ENCODE data around the gene ABCB11.

ABCB11 gene

GRCh38 chr2:168928113-168928831, 102.9 kb downstream of the ABCB11 start:
- Mint-ChIP-seq H3K27ac (no peak overlapping the region), H3K9me3 (no peaks in the 10 kb centered on the region), H3K4me3 (no peak overlapping the region), H3K36me3 (ENCODE audit: low read depth) (no peaks in the 10 kb centered on the region), H3K4me1 (ENCODE audit: low read depth) (no peaks in the 10 kb centered on the region), H3K27me3 (peaks cover 25% of the 10 kb centered on the region)

- H3K36me3 Mint-ChIP-seq (ENCODE audit: low read depth), result no peaks in the 10 kb centered on the region
- H3K27me3 Mint-ChIP-seq, result peaks cover 24% of the 10 kb centered on the region
- no peak overlapping the region for H3K27ac Mint-ChIP-seq
- no peaks in the 10 kb centered on the region for H3K9me3 Mint-ChIP-seq
- no peak overlapping the region for H3K4me3 Mint-ChIP-seq
- no peaks in the 10 kb centered on the region for H3K4me1 Mint-ChIP-seq (ENCODE audit: low read depth)
Measured at GRCh38 chr2:168926621-168927386, 104.3 kb downstream of the ABCB11 start.

- H3K27me3 Mint-ChIP-seq, result peaks cover 10% of the 10 kb centered on the region
- H3K4me3 Mint-ChIP-seq, result no peak overlapping the region
- peaks cover 3% of the 10 kb centered on the region for H3K9me3 Mint-ChIP-seq
- H3K4me1 Mint-ChIP-seq (ENCODE audit: low read depth), result peaks cover 7% of the 10 kb centered on the region
- H3K27ac Mint-ChIP-seq, result no peak overlapping the region
- no peaks in the 10 kb centered on the region for H3K36me3 Mint-ChIP-seq (ENCODE audit: low read depth)
Measured at GRCh38 chr2:168920504-168921157, 110.5 kb downstream of the ABCB11 start.

DNA sequence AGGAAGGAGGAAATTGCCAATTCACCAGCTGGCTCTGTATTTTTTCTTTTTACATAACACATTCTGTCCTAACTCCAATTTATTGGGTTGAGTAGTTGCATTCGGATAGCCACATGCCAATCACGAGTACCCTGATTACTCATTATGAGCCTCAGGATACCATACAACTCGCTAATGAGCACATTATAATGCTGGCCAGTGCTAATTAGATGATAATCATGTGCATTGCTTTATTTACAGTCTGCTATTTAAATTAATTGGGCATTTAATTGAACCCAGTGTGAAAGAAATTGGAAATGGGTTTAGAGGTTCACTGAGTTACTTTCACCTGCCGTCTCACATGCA, 114.8 kb downstream of the ABCB11 start:
- Mint-ChIP-seq H3K4me3 (no peak overlapping the region), H3K4me1 (ENCODE audit: low read depth) (peaks cover 15% of the 10 kb centered on the region), H3K27ac (no peak overlapping the region), H3K9me3 (peaks cover 3% of the 10 kb centered on the region), H3K27me3 (peaks cover 31% of the 10 kb centered on the region), H3K36me3 (ENCODE audit: low read depth) (no peaks in the 10 kb centered on the region)

- H3K27ac Mint-ChIP-seq, result no peak overlapping the region
- H3K27me3 Mint-ChIP-seq, result peaks cover 28% of the 10 kb centered on the region
- H3K4me3 Mint-ChIP-seq, result no peak overlapping the region
- H3K4me1 Mint-ChIP-seq (ENCODE audit: low read depth), result peaks cover 15% of the 10 kb centered on the region
- H3K9me3 Mint-ChIP-seq, result peaks cover 3% of the 10 kb centered on the region
- H3K36me3 Mint-ChIP-seq (ENCODE audit: low read depth), result no peaks in the 10 kb centered on the region
Measured at GRCh38 chr2:168915441-168916330, 115.4 kb downstream of the ABCB11 start.

DNA sequence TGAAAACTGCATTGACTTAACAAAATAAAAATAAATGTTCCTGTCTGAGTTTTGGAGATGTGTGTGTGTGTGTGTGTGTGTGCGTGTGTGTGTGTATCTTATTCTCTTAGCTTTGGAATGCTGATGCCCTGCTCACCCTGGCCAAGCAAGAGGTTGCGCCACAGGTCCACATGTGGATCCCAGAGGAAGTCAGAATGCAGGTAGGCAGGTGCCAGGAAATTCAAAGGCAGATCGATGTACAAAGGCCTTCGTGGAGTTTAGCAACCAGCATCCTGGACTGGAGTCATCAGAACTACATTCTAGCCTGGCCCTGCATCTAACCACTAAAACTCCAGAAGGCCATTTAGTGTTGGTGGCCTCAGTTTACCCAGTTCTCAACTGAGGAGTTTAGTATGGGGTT, 117.6 kb downstream of the ABCB11 start:
- Mint-ChIP-seq H3K4me3 (no peak overlapping the region), H3K9me3 (peaks cover 3% of the 10 kb centered on the region), H3K27ac (no peak overlapping the region), H3K36me3 (ENCODE audit: low read depth) (no peaks in the 10 kb centered on the region), H3K27me3 (peaks cover 41% of the 10 kb centered on the region), H3K4me1 (ENCODE audit: low read depth) (peaks cover 15% of the 10 kb centered on the region)

DNA sequence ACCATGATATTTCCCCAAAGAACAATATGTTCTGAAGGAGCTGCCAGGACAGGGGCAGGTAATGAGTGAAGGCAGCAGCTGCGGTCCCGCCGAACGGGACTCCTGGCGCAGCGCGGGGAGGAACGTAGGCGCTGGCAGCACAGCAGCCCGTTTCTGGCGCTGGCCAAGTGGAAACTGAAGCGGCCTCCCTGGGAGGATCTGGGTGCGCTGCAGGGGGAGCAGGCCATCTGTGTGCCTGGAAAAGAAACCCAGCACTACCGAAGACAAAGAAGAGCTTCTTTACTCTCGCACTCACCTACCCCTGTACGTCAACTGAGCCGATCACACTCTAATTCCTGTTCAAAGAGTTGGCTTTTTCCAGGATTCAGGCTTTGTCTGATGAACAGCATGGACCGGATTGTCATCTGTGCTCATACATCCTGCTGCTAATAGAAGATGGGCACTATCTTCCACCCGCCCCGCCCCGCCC, 118.2 kb downstream of the ABCB11 start:
- H3K4me1 Mint-ChIP-seq (ENCODE audit: low read depth), result peaks cover 15% of the 10 kb centered on the region
- peak overlapping the region; percentile 41 for H3K4me3 Mint-ChIP-seq
- H3K27ac Mint-ChIP-seq, result no peak overlapping the region

GRCh38 chr2:168912466-168912865, 118.7 kb downstream of the ABCB11 start:
- Mint-ChIP-seq H3K36me3 (ENCODE audit: low read depth) (no peaks in the 10 kb centered on the region), H3K27me3 (peaks cover 41% of the 10 kb centered on the region), H3K4me3 (peak overlapping the region; percentile 41), H3K9me3 (peaks cover 3% of the 10 kb centered on the region), H3K4me1 (ENCODE audit: low read depth) (peaks cover 15% of the 10 kb centered on the region), H3K27ac (no peak overlapping the region)

More for the DNA sequence above, 118.2 kb downstream of the ABCB11 start:
- Mint-ChIP-seq H3K27me3 (peaks cover 41% of the 10 kb centered on the region), H3K36me3 (ENCODE audit: low read depth) (no peaks in the 10 kb centered on the region), H3K9me3 (peaks cover 3% of the 10 kb centered on the region)

DNA sequence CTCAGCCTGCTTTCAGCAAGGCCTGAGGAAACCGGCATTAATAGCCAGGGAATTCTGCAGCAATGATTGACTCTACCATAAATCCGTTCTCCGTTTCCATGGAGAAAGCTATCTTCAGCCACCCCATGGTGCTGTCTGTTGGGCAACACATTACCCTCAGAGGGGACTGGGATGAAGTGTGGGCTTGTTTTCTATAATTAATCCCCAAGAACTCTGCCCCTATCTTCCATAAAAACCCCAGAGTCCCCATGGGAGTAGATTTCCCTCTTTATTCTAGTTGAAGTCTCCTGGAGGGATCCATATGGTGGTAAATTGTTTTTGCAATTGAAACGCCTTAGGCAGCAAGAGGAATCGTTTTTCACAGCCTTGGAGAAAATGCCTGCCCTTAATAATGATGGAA, 120.8 kb downstream of the ABCB11 start:
- Mint-ChIP-seq H3K27me3 (peaks cover 45% of the 10 kb centered on the region), H3K27ac (no peak overlapping the region), H3K9me3 (no peaks in the 10 kb centered on the region), H3K4me3 (no peak overlapping the region), H3K4me1 (ENCODE audit: low read depth) (peaks cover 4% of the 10 kb centered on the region), H3K36me3 (ENCODE audit: low read depth) (no peaks in the 10 kb centered on the region)

- Mint-ChIP-seq H3K27me3 (peaks cover 36% of the 10 kb centered on the region), H3K4me1 (ENCODE audit: low read depth) (peaks cover 4% of the 10 kb centered on the region), H3K4me3 (no peak overlapping the region), H3K9me3 (no peaks in the 10 kb centered on the region), H3K36me3 (ENCODE audit: low read depth) (no peaks in the 10 kb centered on the region), H3K27ac (no peak overlapping the region)
Measured at GRCh38 chr2:168907940-168908662, 123.0 kb downstream of the ABCB11 start.

GRCh38 chr2:168904358-168904757, 126.8 kb downstream of the ABCB11 start:
- no peak overlapping the region for H3K4me3 Mint-ChIP-seq
- no peak overlapping the region for H3K27ac Mint-ChIP-seq
- H3K9me3 Mint-ChIP-seq, result no peaks in the 10 kb centered on the region
- H3K36me3 Mint-ChIP-seq (ENCODE audit: low read depth), result no peaks in the 10 kb centered on the region
- peaks cover 18% of the 10 kb centered on the region for H3K27me3 Mint-ChIP-seq
- no peaks in the 10 kb centered on the region for H3K4me1 Mint-ChIP-seq (ENCODE audit: low read depth)

- peaks cover 17% of the 10 kb centered on the region for H3K27me3 Mint-ChIP-seq
- no peaks in the 10 kb centered on the region for H3K4me1 Mint-ChIP-seq (ENCODE audit: low read depth)
- no peak overlapping the region for H3K27ac Mint-ChIP-seq
- no peak overlapping the region for H3K4me3 Mint-ChIP-seq
- H3K36me3 Mint-ChIP-seq (ENCODE audit: low read depth), result no peaks in the 10 kb centered on the region
- H3K9me3 Mint-ChIP-seq, result no peaks in the 10 kb centered on the region
Measured at GRCh38 chr2:168903888-168904287, 127.2 kb downstream of the ABCB11 start.

GRCh38 chr2:168901003-168901402, 130.1 kb downstream of the ABCB11 start, which contains the start of gene G6PC2:
TSS of gene G6PC2 (plus strand) at chr2:168901291. CDS start at chr2:168901332, 41 bp downstream.
- Mint-ChIP-seq H3K4me1 (ENCODE audit: low read depth) (no peaks in the 10 kb centered on the region), H3K9me3 (no peaks in the 10 kb centered on the region), H3K36me3 (ENCODE audit: low read depth) (no peaks in the 10 kb centered on the region), H3K27me3 (peaks cover 13% of the 10 kb centered on the region), H3K4me3 (no peak within 1 kb of the TSS), H3K27ac (no peak within 1 kb of the TSS)

GRCh38 chr2:168897449-168897848, 133.7 kb downstream of the ABCB11 start:
- Mint-ChIP-seq H3K36me3 (ENCODE audit: low read depth) (no peaks in the 10 kb centered on the region), H3K4me1 (ENCODE audit: low read depth) (no peaks in the 10 kb centered on the region), H3K27ac (no peak overlapping the region), H3K9me3 (no peaks in the 10 kb centered on the region), H3K27me3 (peaks cover 25% of the 10 kb centered on the region), H3K4me3 (no peak overlapping the region)
